Neutrophil (primary cell): ENCODE results near the gene C9orf78.
A peak's percentile ranks its signal among the peaks of the same experiment; 100 is the strongest.

Experiments
- H3K27ac ChIP-seq: fragments of 200-600 bp; sonication (generic); 2 replicates; pipeline ENCODE4 v1.5.1; 2016; ENCODE audit warnings: mild to moderate bottlenecking, moderate library complexity
- H3K27me3 ChIP-seq: fragments of 200-600 bp; sonication (generic); 2 replicates; pipeline ENCODE4 v1.6.0; 2016; ENCODE audit warnings: mild to moderate bottlenecking
- H3K36me3 ChIP-seq: fragments of 200-600 bp; sonication (generic); 2 replicates; pipeline ENCODE4 v1.5.1; 2017
- H3K4me1 ChIP-seq, 2 experiments: fragments of 200-600 bp in 1 of 2; sonication (generic) in 1 of 2; 1 replicate in 1 of 2; 2 replicates in 1 of 2; pipeline versions ENCODE4 v1.5.1 to v1.6.1; 2013 to 2016; ENCODE audit warnings: low read depth in 1 of 2, low read length in 1 of 2, mild to moderate bottlenecking in 1 of 2, moderate library complexity in 1 of 2; ENCODE audit not compliant: control insufficient read depth in 1 of 2, insufficient read depth in 1 of 2
- H3K4me3 ChIP-seq, 2 experiments: fragments of 200-600 bp in 1 of 2; sonication (generic) in 1 of 2; 1 replicate in 1 of 2; 2 replicates in 1 of 2; pipeline ENCODE4 v1.5.1; 2013 to 2016; ENCODE audit warnings: low read depth in 1 of 2, low read length in 1 of 2, mild to moderate bottlenecking in 1 of 2, moderate library complexity in 1 of 2
- H3K9me3 ChIP-seq: fragments of 200-600 bp; sonication (generic); 2 replicates; pipeline ENCODE4 v1.5.1; 2016
- CTCF ChIP-seq: fragments of 200-600 bp; sonication (generic); IDR thresholded peaks from 2 replicates; pipeline ENCODE4 v1.5.1; 2016; ENCODE audit warnings: antibody characterized with exemption

The C9orf78 gene

GRCh38 chr9:129835128-129835859 is at the start of gene C9orf78, which contains the start of gene USP20:
Gene C9orf78 (minus strand): TSS chr9:129835275. CDS start chr9:129835221, 54 bp downstream.
Gene USP20 (plus strand): TSS chr9:129835458. CDS start chr9:129852556, 17,098 bp downstream.
- Histone ChIP-seq H3K4me1 (peaks cover 47 to 59% of the 10 kb centered on the region in 2 experiments), H3K9me3 (no peaks in the 10 kb centered on the region), H3K27ac (peak within 1 kb of the TSS; percentile 89), H3K4me3 (peak within 1 kb of the TSS; percentile 96 to 99), H3K27me3 (no peaks in the 10 kb centered on the region), H3K36me3 (peaks cover 27% of the 10 kb centered on the region)
- TF ChIP-seq CTCF, result peak; percentile 53

GRCh38 chr9:129884220-129885017 is 49.3 kb upstream of the C9orf78 start:
- no peaks in the 10 kb centered on the region for H3K36me3 ChIP-seq
- peak overlapping the region; percentile 62 to 70 for H3K4me3 ChIP-seq
- peaks cover 55 to 60% of the 10 kb centered on the region in 2 experiments for H3K4me1 ChIP-seq
- peak overlapping the region; percentile 99 for H3K27ac ChIP-seq
- TF ChIP-seq CTCF, result peak; percentile 38
- no peaks in the 10 kb centered on the region for H3K27me3 ChIP-seq
- no peaks in the 10 kb centered on the region for H3K9me3 ChIP-seq

- Histone ChIP-seq H3K4me1 (peaks cover 29 to 33% of the 10 kb centered on the region in 2 experiments), H3K4me3 (no peak overlapping the region), H3K27ac (peak overlapping the region; percentile 29), H3K27me3 (no peaks in the 10 kb centered on the region), H3K36me3 (no peaks in the 10 kb centered on the region), H3K9me3 (no peaks in the 10 kb centered on the region)
- TF ChIP-seq CTCF, result no peak
Measured at GRCh38 chr9:129881547-129882324, 46.7 kb upstream of the C9orf78 start.

GRCh38 chr9:129880654-129881546 is 45.8 kb upstream of the C9orf78 start:
- H3K27me3 ChIP-seq, result no peaks in the 10 kb centered on the region
- H3K9me3 ChIP-seq, result no peaks in the 10 kb centered on the region
- no peak for TF ChIP-seq CTCF
- peaks cover 4% of the 10 kb centered on the region for H3K36me3 ChIP-seq
- peak overlapping the region; percentile 8 for H3K27ac ChIP-seq
- no peak overlapping the region for H3K4me3 ChIP-seq
- peaks cover 21 to 25% of the 10 kb centered on the region in 2 experiments for H3K4me1 ChIP-seq
